KMS-11 (cell line): Measurements from ENCODE around the gene IFNAR1.

ENCODE experiments used
- H2AFZ ChIP-seq: fragments of 200-600 bp; sonication (generic); 2 replicates; pipeline ENCODE4 v1.6.1; 2016; ENCODE audit warnings: antibody characterized with exemption, mixed run types, low read depth
- H3K27ac ChIP-seq: fragments of 200-600 bp; sonication (generic); 2 replicates; pipeline ENCODE4 v1.6.1; 2016; ENCODE audit warnings: mild to moderate bottlenecking, mixed run types
- H3K27me3 ChIP-seq: fragments of 200-600 bp; sonication (generic); 2 replicates; pipeline ENCODE4 v1.6.1; 2017; ENCODE audit warnings: mild to moderate bottlenecking, low read depth, mixed run types, moderate library complexity; ENCODE audit not compliant: insufficient read depth
- H3K36me3 ChIP-seq: fragments of 200-600 bp; sonication (generic); 2 replicates; pipeline ENCODE4 v1.6.1; 2017; ENCODE audit warnings: mild to moderate bottlenecking, mixed run types; ENCODE audit not compliant: insufficient read depth
- H3K4me1 ChIP-seq: fragments of 200-600 bp; sonication (generic); 2 replicates; pipeline ENCODE4 v1.6.1; 2016; ENCODE audit warnings: mild to moderate bottlenecking, low read depth, mixed run types; ENCODE audit not compliant: poor library complexity, severe bottlenecking
- H3K4me2 ChIP-seq: fragments of 200-600 bp; sonication (generic); 2 replicates; pipeline ENCODE4 v1.7.0; 2016; ENCODE audit warnings: mild to moderate bottlenecking, mixed run types
- H3K4me3 ChIP-seq: fragments of 200-600 bp; sonication (generic); IDR thresholded peaks from 2 replicates; pipeline ENCODE4 v1.6.1; 2017; ENCODE audit warnings: low read depth, low read length, mixed read lengths; ENCODE audit not compliant: insufficient read depth
- H3K79me2 ChIP-seq: fragments of 200-600 bp; sonication (generic); 2 replicates; pipeline ENCODE4 v1.6.1; 2016; ENCODE audit warnings: low read depth, mixed run types; ENCODE audit not compliant: insufficient read depth
- H3K9ac ChIP-seq: fragments of 200-600 bp; sonication (generic); 2 replicates; pipeline ENCODE4 v1.6.1; 2016; ENCODE audit warnings: mild to moderate bottlenecking, mixed run types
- H4K20me1 ChIP-seq: fragments of 200-600 bp; sonication (generic); 2 replicates; pipeline ENCODE4 v1.6.1; 2016; ENCODE audit warnings: mild to moderate bottlenecking, mixed run types; ENCODE audit not compliant: insufficient read depth
- CTCF ChIP-seq: fragments of 200-600 bp; sonication (generic); conservative IDR thresholded peaks from 2 replicates; pipeline ENCODE4 v1.6.1; 2017; ENCODE audit warnings: low read depth, mild to moderate bottlenecking, antibody characterized with exemption, low read length, moderate library complexity, mixed read lengths

Gene IFNAR1

GRCh38 chr21:33357177-33357576 is 32.4 kb downstream of the IFNAR1 start:
- Histone ChIP-seq H3K27me3 (no peaks in the 10 kb centered on the region), H2AFZ (no peak overlapping the region), H3K9ac (no peak overlapping the region), H3K4me2 (no peak overlapping the region), H3K79me2 (no peaks in the 10 kb centered on the region), H3K4me1 (peaks cover 26% of the 10 kb centered on the region), H3K27ac (no peak overlapping the region), H3K36me3 (no peaks in the 10 kb centered on the region), H3K4me3 (no peak overlapping the region), H4K20me1 (no peaks in the 10 kb centered on the region)
- TF ChIP-seq CTCF, result no peak

GRCh38 chr21:33359446-33359845 is 34.7 kb downstream of the IFNAR1 start:
- no peaks in the 10 kb centered on the region for H3K79me2 ChIP-seq

DNA sequence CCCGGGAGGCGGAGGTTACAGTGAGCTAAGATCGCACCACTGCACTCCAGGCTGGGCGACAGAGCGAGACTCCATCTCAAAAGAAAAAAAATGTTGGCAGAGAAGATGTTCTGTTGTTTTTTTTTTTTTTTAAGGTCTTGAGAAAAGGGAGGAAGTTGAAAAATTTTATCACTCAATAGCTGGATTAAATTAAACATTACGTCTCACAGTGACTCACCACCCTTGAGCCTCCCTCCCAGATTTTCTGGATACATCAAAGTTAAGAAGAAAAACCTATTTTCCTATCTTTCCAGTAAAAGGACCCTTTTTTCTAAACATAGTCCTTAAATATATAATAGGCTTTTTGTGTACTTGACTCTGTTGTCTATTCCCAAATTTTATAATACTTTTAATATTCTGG is 35.5 kb downstream of the IFNAR1 start:
- Histone ChIP-seq H3K27me3 (no peaks in the 10 kb centered on the region), H3K27ac (no peak overlapping the region), H3K36me3 (no peaks in the 10 kb centered on the region), H2AFZ (no peak overlapping the region), H3K79me2 (no peaks in the 10 kb centered on the region), H3K4me2 (no peak overlapping the region), H4K20me1 (no peaks in the 10 kb centered on the region), H3K4me1 (peaks cover 15% of the 10 kb centered on the region), H3K4me3 (no peak overlapping the region), H3K9ac (no peak overlapping the region)
- TF ChIP-seq CTCF, result no peak

More at GRCh38 chr21:33359446-33359845, 34.7 kb downstream of the IFNAR1 start:
- Histone ChIP-seq H3K4me3 (no peak overlapping the region), H3K27me3 (no peaks in the 10 kb centered on the region), H2AFZ (no peak overlapping the region), H3K9ac (no peak overlapping the region), H3K4me1 (peaks cover 23% of the 10 kb centered on the region), H3K36me3 (no peaks in the 10 kb centered on the region), H4K20me1 (no peaks in the 10 kb centered on the region), H3K27ac (no peak overlapping the region), H3K4me2 (no peak overlapping the region)
- TF ChIP-seq CTCF, result no peak

DNA sequence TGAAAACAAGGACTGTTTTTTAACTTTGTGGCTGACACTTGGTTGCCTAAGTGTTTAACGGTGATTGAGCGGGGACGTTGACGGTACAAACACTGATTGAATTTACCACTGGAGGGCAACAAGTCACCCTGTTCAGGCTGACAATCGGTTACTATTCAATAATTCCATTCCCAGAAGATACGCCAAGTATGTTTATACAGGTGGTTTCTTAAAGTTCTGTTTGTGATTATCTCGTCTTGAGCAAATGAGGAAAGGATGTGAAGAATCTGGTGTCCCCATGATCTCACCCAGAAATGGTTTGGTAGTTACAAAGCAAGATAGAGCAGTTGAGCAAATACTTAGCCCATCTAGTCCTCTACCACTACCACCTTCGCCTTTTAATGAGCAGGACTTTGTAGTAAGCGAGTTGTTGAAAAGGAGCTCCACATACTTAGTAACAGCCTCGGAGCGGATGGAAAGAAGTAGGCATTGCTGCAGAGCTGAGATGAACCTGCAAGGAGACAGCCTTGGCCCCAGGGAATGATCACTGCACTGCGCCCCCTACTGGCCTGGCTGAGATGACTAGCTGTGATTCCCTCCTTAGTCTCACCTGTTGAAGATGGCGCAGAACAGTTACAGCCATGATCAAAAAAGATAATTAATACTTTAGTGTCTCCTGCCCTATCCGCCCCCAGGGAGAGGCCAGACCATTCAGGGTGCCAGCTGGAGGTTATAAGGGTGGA is 36.3 kb downstream of the IFNAR1 start:
- peak; percentile 97 for TF ChIP-seq CTCF
- H3K4me1 ChIP-seq, result peaks cover 13% of the 10 kb centered on the region
- H3K36me3 ChIP-seq, result no peaks in the 10 kb centered on the region
- H3K4me2 ChIP-seq, result peak overlapping the region; percentile 19; the same call in 1 of the 2 replicates
- no peaks in the 10 kb centered on the region for H3K27me3 ChIP-seq
- H3K79me2 ChIP-seq, result no peaks in the 10 kb centered on the region
- H3K9ac ChIP-seq, result no peak overlapping the region
- no peak overlapping the region for H3K27ac ChIP-seq
- no peaks in the 10 kb centered on the region for H4K20me1 ChIP-seq
- H2AFZ ChIP-seq, result peak overlapping the region; percentile 24; the same call in 1 of the 2 replicates
- no peak overlapping the region for H3K4me3 ChIP-seq
